HCT116 (cell line): Measurements from ENCODE around the gene RNASEH2B. TPM values are rescaled to one million over a fixed set of nuclear protein-coding genes. Genes with fewer than 3 reads are reported as not detected.

Experiments
- ATAC-seq: fragments of 200-7000 bp; cut with Tn5 transposase; 2 replicates; pipeline ENCODE4 v1.9.1; 2020; ENCODE audit warnings: mild to moderate bottlenecking, moderate library complexity
- BruUV-seq: library from RNA; stranded (reverse); fragments of 400-500 nt; replicated peaks from 2 replicates; lab custom pipeline; 2021; lab: Mats Ljungman, UMichigan
- CTCF ChIA-PET: fragments of 300-600 bp; sonication (Branson Sonifier 250); formaldehyde crosslinking; loops from one replicate; lab custom pipeline; 2021; ENCODE audit warnings: antibody characterized with exemption; lab: Charles Lee
- POLR2A ChIA-PET: fragments of 300-600, 350-600 bp; sonication (Branson Sonifier 250); formaldehyde crosslinking; loops from one replicate; lab custom pipeline; 2021; ENCODE audit warnings: antibody characterized with exemption; lab: Charles Lee
- RAD21 ChIA-PET, 2 experiments: fragments of 300-600 bp; sonication (Branson Sonifier 250); formaldehyde crosslinking; loops; one replicate each; lab custom pipeline; 2023; ENCODE audit warnings: low total read pairs in 2 of 2; ENCODE audit not compliant: uncharacterized antibody in 2 of 2, unreplicated experiment in 2 of 2, low non-redundant PET in 1 of 2; lab: Charles Lee
- DNase-seq: peaks from one replicate; pipeline ENCODE4 v3.0.0-alpha.2; 2010; ENCODE audit warnings: low read depth, low spot score
- H2AFZ ChIP-seq: fragments of 200-600 bp; shearing (Covaris generic), sonication (generic); 2 replicates; pipeline ENCODE4 v1.6.1; 2017; ENCODE audit warnings: low read depth, mixed run types, mixed read lengths, antibody characterized with exemption, low read length; ENCODE audit not compliant: poor library complexity, severe bottlenecking
- H3K27ac ChIP-seq: 2 replicates; pipeline ENCODE4 v1.5.1; 2012; ENCODE audit warnings: low read depth, low read length
- H3K27me3 ChIP-seq: fragments of 200-600 bp; sonication (generic); 2 replicates; pipeline ENCODE4 v1.6.1; 2016; ENCODE audit warnings: mixed run types, low read length, mixed read lengths; ENCODE audit not compliant: insufficient read depth
- H3K36me3 ChIP-seq, 2 experiments: fragments of 200-500 bp in 1 of 2; fragments of 200-600 bp in 1 of 2; sonication (Bioruptor generic) in 1 of 2; sonication (generic) in 1 of 2; 2 replicates each; pipeline versions ENCODE4 v1.5.1 to v1.6.1; 2014 to 2016; ENCODE audit warnings: low read length in 2 of 2, inconsistent platforms in 1 of 2, mixed read lengths in 1 of 2, mixed run types in 1 of 2; ENCODE audit not compliant: insufficient read depth in 2 of 2, control insufficient read depth in 1 of 2
- H3K4me1 ChIP-seq, 2 experiments: fragments of 200-600 bp in 1 of 2; sonication (generic) in 1 of 2; 2 replicates each; pipeline versions ENCODE4 v1.5.1 to v1.6.1; 2012 to 2017; ENCODE audit warnings: low read length in 2 of 2, inconsistent platforms in 1 of 2, mild to moderate bottlenecking in 1 of 2, mixed read lengths in 1 of 2, mixed run types in 1 of 2, moderate library complexity in 1 of 2; ENCODE audit not compliant: insufficient read depth in 2 of 2, control insufficient read depth in 1 of 2
- H3K4me2 ChIP-seq: fragments of 200-600 bp; sonication (generic); 2 replicates; pipeline ENCODE4 v1.6.1; 2017; ENCODE audit warnings: mixed run types, low read length, mixed read lengths
- H3K4me3 ChIP-seq, 2 experiments: fragments of 200-600 bp in 1 of 2; sonication (generic) in 1 of 2; replicated peaks in 1 of 2; 2 replicates each; pipeline ENCODE4 v1.5.1; 2011 to 2016; ENCODE audit warnings: low read length in 2 of 2, control low read depth in 1 of 2, low read depth in 1 of 2, mild to moderate bottlenecking in 1 of 2, mixed read lengths in 1 of 2, mixed run types in 1 of 2
- H3K79me2 ChIP-seq: fragments of 200-600 bp; sonication (generic); 2 replicates; pipeline ENCODE4 v1.6.1; 2017; ENCODE audit warnings: mild to moderate bottlenecking, mixed run types, low read length, moderate library complexity, mixed read lengths; ENCODE audit not compliant: insufficient read depth
- H3K9ac ChIP-seq: fragments of 200-600 bp; sonication (generic); 2 replicates; pipeline ENCODE4 v1.6.1; 2016; ENCODE audit warnings: low read length, mixed read lengths
- H3K9me2 ChIP-seq: fragments of 200-600 bp; sonication (generic), shearing (Covaris generic); 2 replicates; pipeline ENCODE4 v1.6.1; 2017; ENCODE audit warnings: mixed run types, mild to moderate bottlenecking, moderate library complexity; ENCODE audit not compliant: insufficient read depth
- H3K9me3 ChIP-seq, 2 experiments: fragments of 200-500 bp in 1 of 2; fragments of 200-600 bp in 1 of 2; sonication (Bioruptor generic) in 1 of 2; sonication (generic) in 1 of 2; 2 replicates each; pipeline ENCODE4 v1.6.1; 2014 to 2017; ENCODE audit warnings: low read length in 2 of 2, mixed read lengths in 2 of 2, inconsistent platforms in 1 of 2, low read depth in 1 of 2, mild to moderate bottlenecking in 1 of 2, mixed run types in 1 of 2, moderate library complexity in 1 of 2; ENCODE audit not compliant: control insufficient read depth in 1 of 2, insufficient read depth in 1 of 2
- H4K20me1 ChIP-seq: fragments of 200-600 bp; sonication (generic), shearing (Covaris generic); 2 replicates; pipeline ENCODE4 v1.6.1; 2017; ENCODE audit warnings: mixed run types, mild to moderate bottlenecking, moderate library complexity; ENCODE audit not compliant: insufficient read depth
- CBX3 ChIP-seq: IDR thresholded peaks from 2 replicates; pipeline ENCODE4 v1.6.1; 2012; ENCODE audit warnings: low read depth
- CEBPB ChIP-seq: IDR thresholded peaks from 2 replicates; pipeline ENCODE4 v1.6.1; 2012; ENCODE audit warnings: low read depth
- EGR1 ChIP-seq: IDR thresholded peaks from 2 replicates; pipeline ENCODE4 v1.6.1; 2012; ENCODE audit warnings: low read depth
- EZH2 ChIP-seq: fragments of 200-600 bp; sonication (generic); IDR thresholded peaks from 2 replicates; pipeline ENCODE4 v1.6.1; 2017; ENCODE audit warnings: antibody characterized with exemption, mixed run types
- EZH2phosphoT487 ChIP-seq: fragments of 200-600 bp; IDR thresholded peaks from 2 replicates; pipeline ENCODE4 v1.6.1; 2018; ENCODE audit warnings: antibody characterized with exemption, borderline replicate concordance
- MAX ChIP-seq: IDR thresholded peaks from 2 replicates; pipeline ENCODE4 v1.6.1; 2012
- POLR2AphosphoS5 ChIP-seq: IDR thresholded peaks from 2 replicates; pipeline ENCODE4 v1.6.1; 2011; ENCODE audit warnings: mild to moderate bottlenecking, low read depth, low read length, moderate library complexity
- RAD21 ChIP-seq: IDR thresholded peaks from 2 replicates; pipeline ENCODE4 v1.6.1; 2012; ENCODE audit warnings: low read depth, mild to moderate bottlenecking
- SP1 ChIP-seq: IDR thresholded peaks from 2 replicates; pipeline ENCODE4 v1.6.1; 2012; ENCODE audit warnings: low read depth
- SRF ChIP-seq: IDR thresholded peaks from 2 replicates; pipeline ENCODE4 v1.6.1; 2012; ENCODE audit warnings: low read depth
- YY1 ChIP-seq: IDR thresholded peaks from 2 replicates; pipeline ENCODE4 v1.6.1; 2011; ENCODE audit warnings: low read length, low read depth, moderate library complexity, mild to moderate bottlenecking; ENCODE audit not compliant: insufficient replicate concordance; ENCODE audit errors: extremely low read depth
- ZBTB33 ChIP-seq: IDR thresholded peaks from 2 replicates; pipeline ENCODE4 v1.6.1; 2011; ENCODE audit warnings: mild to moderate bottlenecking, low read length, moderate library complexity; ENCODE audit not compliant: insufficient replicate concordance; ENCODE audit errors: extremely low read depth
- ZNF274 ChIP-seq: fragments of 200-500 bp; sonication (Bioruptor generic); IDR thresholded peaks from 2 replicates; pipeline ENCODE4 v1.6.1; 2014; ENCODE audit warnings: mild to moderate bottlenecking, low read depth, low read length, inconsistent platforms
- intact Hi-C: fragments of 100-400 bp; cut with micrococcal nuclease; formaldehyde crosslinking; loops from 2 replicates; pipeline ENCODE4 v1.10.0; 2022
- total RNA-seq: library from RNA; stranded (reverse); gene quantifications from one replicate; pipeline ENCODE4 v1.2.1, GENCODE V29; 2021; ENCODE audit not compliant: unreplicated experiment

The RNASEH2B gene
- total RNA-seq, 1 experiment from 2014 or later, result 41.3 TPM

DNA sequence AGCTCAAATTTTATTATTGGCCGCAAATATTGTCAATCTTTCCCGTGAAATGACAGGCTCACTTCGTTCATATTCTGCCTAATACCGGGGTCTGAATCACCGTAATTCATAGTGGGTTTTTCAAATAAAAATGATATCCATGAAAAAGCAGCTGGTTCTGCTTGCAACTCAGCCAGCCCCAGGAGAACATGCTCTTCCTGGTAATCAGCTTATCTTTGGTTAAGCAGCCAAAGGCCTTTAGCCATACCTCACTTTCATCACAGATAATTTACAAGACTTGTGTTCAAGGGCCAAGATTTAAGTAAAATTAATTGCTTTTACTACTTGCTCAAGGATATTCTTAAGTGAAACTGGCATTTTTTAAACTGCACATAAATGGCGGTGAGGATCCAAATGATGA is 22.5 kb downstream of the RNASEH2B start:
- Histone ChIP-seq H3K27me3 (no peaks in the 10 kb centered on the region), H3K4me2 (no peak overlapping the region), H2AFZ (no peak overlapping the region), H3K9ac (no peak overlapping the region), H3K4me3 (no peak overlapping the region)
- intact Hi-C loops, result no loop called here
- TF ChIP-seq YY1, result no peak
- no peak for TF ChIP-seq MAX
- no peak for TF ChIP-seq ZNF274
- TF ChIP-seq ZBTB33, result no peak
- TF ChIP-seq SRF, result no peak
- no peak for TF ChIP-seq EZH2phosphoT487
- TF ChIP-seq SP1, result no peak
- TF ChIP-seq EZH2, result no peak
- TF ChIP-seq CBX3, result no peak
- TF ChIP-seq POLR2AphosphoS5, result no peak
- TF ChIP-seq RAD21, result no peak
- no peak for TF ChIP-seq EGR1
- no peak for TF ChIP-seq CEBPB
- TF ChIP-seq, all 23 proteins: peak for 0
- Histone ChIP-seq H4K20me1 (no peaks in the 10 kb centered on the region), H3K36me3 (peaks cover 0 to 8% of the 10 kb centered on the region in 2 experiments; a peak in 1 of 4 replicates), H3K79me2 (peaks cover 2% of the 10 kb centered on the region; the same call in 1 of the 2 replicates), H3K27ac (no peak overlapping the region), H3K4me1 (no peaks in the 10 kb centered on the region), H3K9me3 (no peaks in the 10 kb centered on the region; a peak in 1 of 4 replicates), H3K9me2 (no peaks in the 10 kb centered on the region)
- DNase-seq (no peak), ATAC-seq (no peak)
- no TSS peak for BruUV-seq
- RAD21 ChIA-PET, result no interaction called here
- POLR2A ChIA-PET, result no interaction called here
- CTCF ChIA-PET, result no interaction called here
